Effector memory CD8-positive, alpha-beta T cell (primary cell): ENCODE measurements around the gene CACUL1.
A peak's percentile ranks its signal among the peaks of the same experiment; 100 is the strongest.

ENCODE experiments used
- ATAC-seq: fragments of 150-1000 bp; cut with Tn5 transposase; replicated peaks from 2 replicates; pipeline ENCODE4 v1.10.0; 2021; ENCODE audit warnings: mild to moderate bottlenecking, moderate library complexity
- DNase-seq, 3 experiments: peaks; one replicate each; pipeline ENCODE4 v3.0.0; 2021
- H3K27ac Mint-ChIP-seq, 2 donors: one replicate each; pipeline ENCODE4 v1.8.0; 2022; ENCODE audit warnings: mild to moderate bottlenecking in 2 of 2, mixed read lengths in 2 of 2, moderate library complexity in 2 of 2
- H3K27me3 Mint-ChIP-seq, 2 donors: one replicate each; pipeline ENCODE4 v1.8.0; 2022; ENCODE audit warnings: mixed read lengths in 2 of 2
- H3K36me3 Mint-ChIP-seq: one replicate; pipeline ENCODE4 v1.8.0; 2022; ENCODE audit warnings: mild to moderate bottlenecking, moderate library complexity, mixed read lengths; ENCODE audit not compliant: insufficient read depth
- H3K4me1 Mint-ChIP-seq, 2 donors: one replicate each; pipeline ENCODE4 v1.8.0; 2022; ENCODE audit warnings: low read depth in 2 of 2, mixed read lengths in 2 of 2
- H3K4me3 Mint-ChIP-seq, 2 donors: one replicate each; pipeline ENCODE4 v1.8.0; 2022; ENCODE audit warnings: mild to moderate bottlenecking in 2 of 2, mixed read lengths in 2 of 2, moderate library complexity in 2 of 2
- H3K9me3 Mint-ChIP-seq, 2 donors: one replicate each; pipeline ENCODE4 v1.8.0; 2022; ENCODE audit warnings: mixed read lengths in 2 of 2

The CACUL1 gene

DNA sequence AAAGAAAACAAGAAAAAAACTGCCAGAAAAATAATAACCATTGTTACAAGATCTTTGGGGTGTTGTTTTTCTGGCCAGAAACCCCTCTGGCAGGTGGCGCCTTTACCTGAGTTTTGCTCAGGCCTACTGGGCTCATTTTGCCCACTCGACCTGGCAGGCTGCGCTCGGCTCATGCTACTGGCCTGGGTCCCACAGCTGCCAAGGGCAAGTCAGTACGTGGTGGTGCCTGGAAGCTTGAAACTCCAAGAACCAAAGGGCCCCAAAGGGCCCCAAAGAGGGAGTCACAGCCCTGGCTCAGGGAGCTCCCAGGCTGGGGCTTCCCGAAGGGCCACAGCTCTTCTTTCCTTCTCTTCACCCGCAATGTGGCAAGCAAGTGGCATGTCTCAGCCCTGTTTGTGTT lies 42.7 kb downstream of the CACUL1 start:
- no peak for DNase-seq
- no peaks in the 10 kb centered on the region for H3K4me1 Mint-ChIP-seq
- no peak overlapping the region for H3K4me3 Mint-ChIP-seq
- H3K9me3 Mint-ChIP-seq = no peaks in the 10 kb centered on the region
- no peak for ATAC-seq
- H3K36me3 Mint-ChIP-seq = peaks cover 13% of the 10 kb centered on the region
- H3K27me3 Mint-ChIP-seq = no peaks in the 10 kb centered on the region
- H3K27ac Mint-ChIP-seq = no peak overlapping the region

DNA sequence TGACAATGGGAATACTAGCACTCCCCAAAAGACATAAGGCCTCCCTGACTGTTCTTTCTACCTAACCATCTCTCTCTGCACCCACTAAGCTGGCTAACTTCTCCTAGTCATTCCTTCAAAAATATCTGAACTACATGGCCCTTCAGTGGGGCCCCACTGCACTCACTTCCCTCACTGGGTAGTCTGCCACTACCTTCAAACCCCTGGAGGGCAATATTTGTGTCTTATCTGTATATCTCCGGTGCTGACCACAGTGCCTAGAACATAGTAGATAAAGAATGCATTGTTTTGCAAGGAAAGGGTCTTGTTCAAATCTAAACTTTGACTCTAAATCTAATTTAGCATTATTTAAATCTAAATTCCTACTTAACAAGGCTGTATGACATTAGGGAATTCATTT lies 44.3 kb downstream of the CACUL1 start:
- H3K4me1 Mint-ChIP-seq = no peaks in the 10 kb centered on the region
- no peak for DNase-seq
- H3K27ac Mint-ChIP-seq = no peak overlapping the region
- no peaks in the 10 kb centered on the region for H3K27me3 Mint-ChIP-seq
- ATAC-seq = no peak
- no peak overlapping the region for H3K4me3 Mint-ChIP-seq
- peaks cover 18% of the 10 kb centered on the region for H3K36me3 Mint-ChIP-seq
- no peaks in the 10 kb centered on the region for H3K9me3 Mint-ChIP-seq

DNA sequence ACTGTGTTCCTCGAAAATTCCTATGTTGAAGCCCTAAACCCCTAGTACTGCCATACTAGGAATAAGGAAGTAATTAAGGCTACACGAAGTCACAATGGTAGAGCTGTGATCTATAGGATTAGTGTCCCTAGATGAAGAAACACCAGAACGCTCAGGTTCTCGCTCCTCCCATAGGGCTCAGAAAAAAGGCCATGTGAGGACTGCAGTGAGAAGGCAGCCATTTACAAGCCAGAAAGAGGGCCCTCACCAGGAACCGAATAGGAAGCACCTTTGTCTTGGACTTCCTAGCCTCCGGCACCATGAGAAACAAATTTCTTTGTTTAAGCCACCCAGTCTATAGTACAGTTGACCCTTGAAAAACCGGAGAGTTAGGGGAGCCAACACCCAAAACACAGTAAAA lies 46.2 kb downstream of the CACUL1 start:
- H3K27me3 Mint-ChIP-seq = no peaks in the 10 kb centered on the region
- peaks cover 20% of the 10 kb centered on the region for H3K36me3 Mint-ChIP-seq
- no peak for DNase-seq
- ATAC-seq = no peak
- H3K9me3 Mint-ChIP-seq = no peaks in the 10 kb centered on the region
- no peak overlapping the region for H3K27ac Mint-ChIP-seq
- no peaks in the 10 kb centered on the region for H3K4me1 Mint-ChIP-seq
- no peak overlapping the region for H3K4me3 Mint-ChIP-seq

DNA sequence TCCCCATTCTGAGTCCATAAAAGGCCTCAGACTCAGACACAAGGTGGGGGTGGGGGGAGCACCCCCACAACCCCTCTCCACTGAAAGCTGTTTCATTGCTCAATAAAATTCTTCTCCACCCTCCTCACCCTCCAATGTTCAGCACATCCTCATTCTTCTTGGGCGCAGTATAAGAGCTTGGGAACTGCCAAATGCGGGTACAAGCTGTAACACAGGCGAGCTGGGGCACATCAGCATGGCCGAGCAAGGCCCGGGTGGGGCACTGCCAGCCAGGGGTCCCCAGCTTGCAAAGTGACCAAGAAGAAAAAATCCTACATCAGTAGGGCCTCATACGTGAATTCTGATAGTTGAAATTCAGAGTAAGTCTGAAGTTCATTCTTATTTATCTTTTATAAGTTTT lies 50.1 kb downstream of the CACUL1 start:
- no peak for DNase-seq
- Mint-ChIP-seq H3K27me3 (no peaks in the 10 kb centered on the region), H3K9me3 (no peaks in the 10 kb centered on the region), H3K27ac (no peak overlapping the region), H3K4me3 (no peak overlapping the region), H3K4me1 (peaks cover 2 to 13% of the 10 kb centered on the region in 2 donors), H3K36me3 (peaks cover 25% of the 10 kb centered on the region)
- ATAC-seq = no peak

DNA sequence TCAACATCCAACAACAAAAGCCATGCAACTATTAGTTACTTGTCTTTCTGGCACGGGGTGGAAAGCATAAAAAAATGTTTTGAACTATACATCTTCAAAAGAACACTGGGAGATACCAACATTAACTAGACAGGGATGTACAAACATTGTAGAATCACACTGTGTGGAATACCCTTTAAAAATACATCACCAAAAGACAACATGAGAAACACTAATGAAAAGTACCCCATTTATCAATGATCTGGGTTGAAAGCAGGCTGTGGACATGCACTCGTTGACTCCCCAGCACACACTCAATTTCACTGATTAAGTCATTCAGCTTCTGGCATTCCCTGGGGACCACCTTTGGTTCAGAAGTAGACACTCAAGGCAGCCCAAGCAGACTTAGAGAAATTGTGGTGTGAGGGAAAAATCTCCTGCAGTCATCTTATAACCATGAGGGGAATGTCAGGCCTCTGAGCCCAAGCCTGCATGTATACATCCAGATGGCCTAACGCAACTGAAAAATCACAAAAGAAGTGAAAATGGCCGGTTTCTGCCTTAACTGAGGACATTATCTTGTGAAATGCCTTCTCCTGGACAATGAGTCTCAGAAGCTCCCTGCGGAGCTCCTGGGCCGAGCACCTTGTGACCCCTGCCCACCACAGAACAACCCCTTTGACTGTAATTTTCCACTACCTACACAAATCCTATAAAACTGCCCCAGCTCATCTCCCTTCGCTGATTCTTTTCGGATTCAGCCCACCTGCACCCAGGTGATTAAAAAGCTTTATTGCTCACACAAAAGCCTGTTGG lies 53.0 kb downstream of the CACUL1 start:
- Mint-ChIP-seq H3K27ac (no peak overlapping the region), H3K4me3 (no peak overlapping the region), H3K27me3 (no peaks in the 10 kb centered on the region), H3K9me3 (no peaks in the 10 kb centered on the region), H3K36me3 (peaks cover 23% of the 10 kb centered on the region), H3K4me1 (peaks cover 14 to 28% of the 10 kb centered on the region in 2 donors)
- ATAC-seq = no peak
- no peak for DNase-seq

DNA sequence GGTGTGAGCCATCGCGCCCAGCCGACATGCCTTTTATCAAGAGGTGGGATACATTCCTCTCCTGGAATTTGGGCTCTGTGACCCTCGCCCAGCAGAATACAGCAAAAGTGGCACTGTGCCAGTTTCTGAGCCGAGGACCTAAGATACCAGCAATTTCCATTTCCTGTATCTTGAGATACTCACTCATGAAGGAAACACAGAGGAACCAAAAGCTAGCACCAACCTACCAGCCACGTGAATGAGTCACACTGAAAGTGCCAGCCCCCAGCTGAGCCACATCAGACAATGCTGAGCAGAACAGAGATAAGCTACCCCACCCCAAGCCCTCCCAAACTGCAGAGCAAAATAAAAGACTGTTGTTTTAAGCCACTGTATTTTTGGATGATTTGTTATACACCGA lies 56.3 kb downstream of the CACUL1 start:
- ATAC-seq (peak; percentile 100), DNase-seq (peak; percentile 58 to 62 (median 59))
- Mint-ChIP-seq H3K27me3 (no peaks in the 10 kb centered on the region), H3K27ac (peak overlapping the region; percentile 76 to 82), H3K36me3 (peaks cover 20% of the 10 kb centered on the region), H3K9me3 (no peaks in the 10 kb centered on the region), H3K4me1 (peaks cover 14 to 30% of the 10 kb centered on the region in 2 donors), H3K4me3 (peak overlapping the region; percentile 58 to 73)

DNA sequence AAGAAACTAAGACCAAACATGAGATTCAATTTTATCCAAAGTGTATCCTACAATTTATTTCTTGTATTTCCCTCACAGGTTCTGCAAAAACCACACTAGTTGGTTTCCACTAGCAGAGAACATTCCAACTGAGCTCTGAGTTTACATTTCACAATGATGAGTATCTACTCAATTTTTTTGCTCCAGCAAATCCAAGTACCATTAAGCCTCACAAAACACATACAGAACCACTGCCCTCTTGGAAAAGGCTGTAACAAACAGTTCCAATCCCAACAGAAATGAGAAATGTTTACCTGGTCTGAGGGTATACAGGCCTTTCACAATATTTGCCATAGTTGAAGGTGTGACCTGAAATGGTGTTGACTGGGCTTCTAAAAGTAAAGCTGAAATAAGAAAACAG lies 59.9 kb downstream of the CACUL1 start:
- Mint-ChIP-seq H3K9me3 (no peaks in the 10 kb centered on the region), H3K27me3 (no peaks in the 10 kb centered on the region), H3K4me3 (no peak overlapping the region), H3K4me1 (peaks cover 12 to 17% of the 10 kb centered on the region in 2 donors), H3K36me3 (peaks cover 7% of the 10 kb centered on the region), H3K27ac (peak overlapping the region in 1 of 2 donors; percentile 17)
- ATAC-seq = no peak
- no peak for DNase-seq

DNA sequence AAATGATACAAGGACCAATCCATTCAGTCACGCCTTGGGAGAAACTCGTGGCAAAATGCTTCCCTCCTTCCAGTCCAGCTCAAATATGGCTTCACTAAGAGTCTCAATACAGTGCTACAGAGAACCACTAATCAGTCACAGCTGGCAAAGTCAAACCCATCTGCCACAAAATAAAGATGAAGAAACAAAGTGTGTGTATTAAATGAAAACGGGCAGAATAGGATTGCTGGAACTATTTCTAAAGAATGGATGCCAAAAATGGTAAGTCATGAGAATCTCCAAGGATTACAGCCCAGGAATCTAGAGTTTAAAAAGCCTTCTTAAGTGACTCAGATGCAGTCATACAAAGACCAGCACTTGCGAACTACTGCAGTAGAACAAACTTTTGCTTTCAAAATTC lies 61.9 kb downstream of the CACUL1 start:
- Mint-ChIP-seq H3K27ac (peak overlapping the region in 1 of 2 donors; percentile 50), H3K36me3 (peaks cover 6% of the 10 kb centered on the region), H3K4me3 (no peak overlapping the region), H3K27me3 (no peaks in the 10 kb centered on the region), H3K9me3 (no peaks in the 10 kb centered on the region), H3K4me1 (peaks cover 0 to 10% of the 10 kb centered on the region in 2 donors)
- DNase-seq (no peak), ATAC-seq (no peak)

DNA sequence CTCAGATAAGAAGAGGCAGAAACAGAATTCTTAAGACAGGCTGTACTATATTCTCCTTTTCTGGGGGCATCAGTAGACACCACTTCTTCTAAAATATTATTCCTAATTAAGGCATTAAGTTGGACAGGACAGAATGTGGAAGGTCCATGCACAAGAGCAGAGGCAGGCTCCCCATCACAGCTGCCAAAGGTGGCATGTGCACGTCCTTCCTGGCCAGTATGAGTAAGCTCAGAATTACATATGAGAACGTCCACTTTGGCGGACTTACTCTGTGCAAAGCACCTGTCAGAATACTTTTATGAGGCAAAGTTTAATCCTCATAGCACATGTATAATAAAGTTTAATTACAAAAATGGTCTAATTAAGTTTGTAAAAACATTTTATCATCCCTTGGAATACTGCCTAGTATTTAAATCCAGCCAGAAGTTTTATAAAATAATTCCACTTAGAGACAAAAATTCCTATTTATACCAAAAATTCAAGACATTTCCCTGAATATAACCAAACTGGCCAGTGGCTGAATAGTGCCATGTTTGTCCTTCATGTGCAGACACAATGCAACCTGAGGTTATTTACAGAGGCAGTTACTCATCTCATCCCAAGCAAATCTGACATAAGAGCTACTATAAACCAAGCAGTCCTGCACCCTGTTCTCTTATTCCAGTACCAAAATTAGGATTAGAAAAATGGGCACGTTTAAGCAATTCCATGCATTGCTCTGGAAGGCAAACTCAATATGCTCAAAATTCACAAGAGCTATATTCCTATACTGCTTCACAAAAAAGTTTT lies 65.5 kb downstream of the CACUL1 start:
- H3K27me3 Mint-ChIP-seq = no peaks in the 10 kb centered on the region
- H3K4me1 Mint-ChIP-seq = peaks cover 5 to 8% of the 10 kb centered on the region in 2 donors
- ATAC-seq = no peak
- peaks cover 16% of the 10 kb centered on the region for H3K36me3 Mint-ChIP-seq
- no peak overlapping the region for H3K4me3 Mint-ChIP-seq
- no peak overlapping the region for H3K27ac Mint-ChIP-seq
- DNase-seq = no peak
- H3K9me3 Mint-ChIP-seq = no peaks in the 10 kb centered on the region

DNA sequence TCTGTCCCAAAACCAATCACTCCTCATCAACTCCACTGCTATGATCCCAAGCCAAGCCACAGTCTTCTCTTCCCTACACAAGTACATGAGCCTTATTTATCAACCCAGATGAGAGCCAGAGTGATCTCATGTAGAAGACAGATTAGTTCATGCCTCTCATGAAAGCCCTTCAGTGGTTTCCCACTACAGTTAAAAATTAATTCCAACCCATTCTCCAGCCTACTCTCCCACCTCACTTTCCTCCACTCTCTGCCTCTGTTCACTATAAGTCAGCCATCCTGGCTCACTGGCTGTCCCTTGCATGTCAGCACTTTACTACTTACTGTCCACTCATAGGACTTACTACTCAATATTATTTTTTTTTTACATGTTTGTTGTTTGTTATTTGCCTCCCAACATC lies 67.3 kb downstream of the CACUL1 start:
- ATAC-seq (no peak), DNase-seq (no peak)
- Mint-ChIP-seq H3K4me3 (no peak overlapping the region), H3K27ac (peak overlapping the region; percentile 2 to 64), H3K27me3 (no peaks in the 10 kb centered on the region), H3K36me3 (peaks cover 16% of the 10 kb centered on the region), H3K9me3 (no peaks in the 10 kb centered on the region), H3K4me1 (peaks cover 5 to 8% of the 10 kb centered on the region in 2 donors)

DNA sequence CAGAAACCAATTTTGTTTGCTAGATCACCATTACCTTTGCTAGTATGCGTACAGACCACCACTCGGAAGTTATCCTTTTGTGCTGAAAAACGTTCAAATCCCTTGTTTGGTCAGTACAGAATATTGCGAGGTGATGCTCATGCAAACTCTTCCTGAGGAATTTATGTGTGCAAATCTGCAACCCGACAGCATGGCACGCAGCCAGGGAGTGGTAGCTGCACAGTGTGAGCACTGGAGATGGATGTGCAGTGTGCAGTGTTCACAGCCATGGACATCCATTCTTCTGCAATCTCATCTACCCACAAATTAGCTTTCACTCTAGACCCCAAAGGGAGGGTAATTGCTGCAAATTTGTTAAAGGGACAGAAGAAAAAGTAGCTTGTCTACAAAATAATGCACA lies 72.2 kb downstream of the CACUL1 start:
- ATAC-seq = no peak
- H3K27me3 Mint-ChIP-seq = no peaks in the 10 kb centered on the region
- no peak for DNase-seq
- H3K4me1 Mint-ChIP-seq = peaks cover 8 to 9% of the 10 kb centered on the region in 2 donors
- H3K4me3 Mint-ChIP-seq = no peak overlapping the region
- no peak overlapping the region for H3K27ac Mint-ChIP-seq
- no peaks in the 10 kb centered on the region for H3K9me3 Mint-ChIP-seq
- H3K36me3 Mint-ChIP-seq = peaks cover 27% of the 10 kb centered on the region

DNA sequence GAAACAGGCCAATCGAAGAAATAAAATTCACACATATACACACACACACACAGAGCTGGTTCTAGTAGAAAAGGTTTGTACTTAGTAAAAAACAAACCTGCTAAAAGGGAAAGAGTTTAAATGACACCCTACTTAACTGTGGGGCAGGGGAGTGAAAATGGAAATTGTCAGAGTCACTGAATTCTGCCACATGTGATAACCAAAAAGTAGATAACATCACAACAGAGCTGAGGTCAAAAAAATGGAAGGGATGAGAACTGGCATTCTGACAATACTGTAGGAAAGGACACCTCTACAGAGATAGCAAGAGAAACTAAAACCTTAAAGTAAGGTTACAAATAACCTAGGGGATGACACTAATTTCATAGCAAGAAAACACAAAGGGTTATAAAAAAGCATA lies 74.6 kb downstream of the CACUL1 start:
- DNase-seq (no peak), ATAC-seq (no peak)
- peak overlapping the region in 1 of 2 donors; percentile 3 for H3K27ac Mint-ChIP-seq
- H3K9me3 Mint-ChIP-seq = no peaks in the 10 kb centered on the region
- H3K4me3 Mint-ChIP-seq = no peak overlapping the region
- no peaks in the 10 kb centered on the region for H3K27me3 Mint-ChIP-seq
- peaks cover 4 to 6% of the 10 kb centered on the region in 2 donors for H3K4me1 Mint-ChIP-seq
- peaks cover 15% of the 10 kb centered on the region for H3K36me3 Mint-ChIP-seq

DNA sequence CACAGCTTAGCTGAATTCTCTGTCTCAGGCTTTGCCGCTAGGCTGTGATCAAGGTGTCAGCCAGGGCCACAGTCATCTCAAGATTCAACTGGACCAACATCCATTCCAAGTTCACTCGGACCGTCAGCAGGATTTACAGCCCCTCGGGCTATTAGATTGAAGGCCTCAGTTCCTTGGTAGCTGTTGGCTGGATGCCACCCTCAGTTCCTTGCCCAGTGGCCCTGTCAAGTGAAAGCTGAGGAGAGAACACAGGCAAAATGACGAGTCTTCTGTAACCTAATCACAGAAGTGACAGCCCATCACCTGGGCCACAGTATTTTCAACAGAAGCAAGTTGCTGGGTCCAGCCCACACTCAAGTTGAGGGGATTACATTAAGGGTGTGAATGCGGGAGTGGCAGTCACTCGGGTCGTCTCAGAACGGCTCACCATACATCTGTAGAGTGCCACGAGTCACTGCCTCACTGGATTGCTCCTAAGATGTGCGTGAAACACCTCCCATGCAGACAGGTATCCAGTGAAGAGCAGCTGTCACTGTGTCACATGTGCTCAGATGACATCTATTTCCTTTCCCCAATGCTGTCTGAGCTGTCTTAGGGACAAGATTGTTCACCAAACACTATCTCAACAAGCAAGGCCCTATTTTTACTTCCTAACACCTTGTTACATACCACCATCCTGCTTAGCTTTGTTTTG lies 80.4 kb downstream of the CACUL1 start:
- Mint-ChIP-seq H3K4me1 (peaks cover 0 to 4% of the 10 kb centered on the region in 2 donors), H3K4me3 (no peak overlapping the region), H3K36me3 (no peaks in the 10 kb centered on the region), H3K9me3 (no peaks in the 10 kb centered on the region), H3K27ac (no peak overlapping the region), H3K27me3 (no peaks in the 10 kb centered on the region)
- no peak for DNase-seq
- no peak for ATAC-seq
